Lower leg skin (tissue), 4 donors: ENCODE measurements around the gene MYT1. TPM values are rescaled to one million over a fixed set of nuclear protein-coding genes. Genes with fewer than 3 reads are reported as not detected.

Source experiments
- DNase-seq, 2 donors: peaks; one replicate each; pipeline ENCODE4 v3.0.0-alpha.2; 2019; ENCODE audit warnings: low spot score in 2 of 2
- H3K4me3 ChIP-seq: fragments of 200-600 bp; sonication (generic); 2 replicates; pipeline ENCODE4 v1.5.1; 2017; ENCODE audit warnings: mild to moderate bottlenecking, low read depth; ENCODE audit not compliant: poor library complexity, severe bottlenecking
- POLR2A ChIP-seq, 2 donors: fragments of 450-650 bp; IDR thresholded peaks; one replicate each; pipeline ENCODE4 v1.6.1; 2016 to 2017; ENCODE audit warnings: antibody characterized with exemption in 2 of 2, mild to moderate bottlenecking in 1 of 2, moderate library complexity in 1 of 2
- WGBS, 2 donors: methylation state at CpG; one replicate each; pipeline ENCODE4 v1.1.5; 2018; 5-methylcytosine and 5-hydroxymethylcytosine counted together
- intact Hi-C: fragments of 100-400 bp; cut with DNase I; formaldehyde crosslinking; loops from one replicate; pipeline ENCODE4 v1.15.0; 2023; ENCODE audit warnings: low total_unique reads
- total RNA-seq, 4 donors: library from RNA; depleted of rRNA; stranded (reverse); fragments of >200 nt; gene quantifications; one replicate each; pipeline ENCODE4 v1.1.0, GENCODE V29; 2016
- TF ChIP-seq, protein P1 (sequence below), 3 donors: fragments of 450-650 bp; IDR thresholded peaks; one replicate each; pipeline ENCODE4 v1.5.1; 2016; ENCODE audit warnings: antibody characterized with exemption in 3 of 3, mild to moderate bottlenecking in 3 of 3, moderate library complexity in 2 of 3

MYT1 gene
- total RNA-seq, 4 donors from 2014 or later: 0.26 TPM; not detected in 3

DNA sequence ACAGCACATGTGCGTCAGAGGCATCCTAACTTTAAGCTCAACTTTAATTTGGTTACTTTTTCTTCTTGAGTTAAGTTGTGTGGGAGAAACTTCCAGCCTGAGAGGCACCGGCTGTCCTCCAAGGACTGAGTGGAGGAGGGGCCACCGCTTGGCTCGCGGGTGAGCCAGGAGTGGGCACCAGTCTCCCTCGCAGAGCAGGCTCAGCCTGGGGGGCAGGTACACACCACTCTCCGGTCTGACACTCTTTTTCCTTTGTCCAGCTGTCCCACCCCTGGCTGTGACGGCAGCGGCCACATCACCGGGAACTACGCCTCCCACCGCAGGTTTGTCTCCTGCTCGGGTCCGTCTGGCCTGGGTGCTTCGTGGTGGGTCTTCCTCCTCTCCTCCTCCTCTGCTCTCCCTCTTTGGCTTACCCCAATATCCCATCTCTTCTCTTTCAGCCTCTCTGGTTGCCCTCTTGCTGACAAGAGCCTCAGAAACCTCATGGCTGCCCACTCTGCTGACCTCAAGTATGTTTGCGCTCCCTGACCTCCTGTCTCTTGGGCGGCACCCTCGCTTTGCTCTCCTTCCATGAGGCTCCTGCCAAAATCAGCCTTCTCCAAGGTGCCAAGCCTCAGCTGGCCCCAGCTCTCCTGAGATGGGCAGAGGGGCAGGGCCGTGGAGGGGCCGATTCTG lies 58.7 kb downstream of the MYT1 start:
- H3K4me3 ChIP-seq: no peak overlapping the region
- intact Hi-C loops: no loop called here
- TF ChIP-seq, protein P1, sequence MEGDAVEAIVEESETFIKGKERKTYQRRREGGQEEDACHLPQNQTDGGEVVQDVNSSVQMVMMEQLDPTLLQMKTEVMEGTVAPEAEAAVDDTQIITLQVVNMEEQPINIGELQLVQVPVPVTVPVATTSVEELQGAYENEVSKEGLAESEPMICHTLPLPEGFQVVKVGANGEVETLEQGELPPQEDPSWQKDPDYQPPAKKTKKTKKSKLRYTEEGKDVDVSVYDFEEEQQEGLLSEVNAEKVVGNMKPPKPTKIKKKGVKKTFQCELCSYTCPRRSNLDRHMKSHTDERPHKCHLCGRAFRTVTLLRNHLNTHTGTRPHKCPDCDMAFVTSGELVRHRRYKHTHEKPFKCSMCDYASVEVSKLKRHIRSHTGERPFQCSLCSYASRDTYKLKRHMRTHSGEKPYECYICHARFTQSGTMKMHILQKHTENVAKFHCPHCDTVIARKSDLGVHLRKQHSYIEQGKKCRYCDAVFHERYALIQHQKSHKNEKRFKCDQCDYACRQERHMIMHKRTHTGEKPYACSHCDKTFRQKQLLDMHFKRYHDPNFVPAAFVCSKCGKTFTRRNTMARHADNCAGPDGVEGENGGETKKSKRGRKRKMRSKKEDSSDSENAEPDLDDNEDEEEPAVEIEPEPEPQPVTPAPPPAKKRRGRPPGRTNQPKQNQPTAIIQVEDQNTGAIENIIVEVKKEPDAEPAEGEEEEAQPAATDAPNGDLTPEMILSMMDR (IDR thresholded peaks at IDR 0.05): no peak
- no peak for TF ChIP-seq POLR2A (IDR thresholded peaks at IDR 0.05)
- 79 to 82% methylated on average over 20 of the region's 20 CpGs for WGBS, 2 donors
- no peak for DNase-seq

DNA sequence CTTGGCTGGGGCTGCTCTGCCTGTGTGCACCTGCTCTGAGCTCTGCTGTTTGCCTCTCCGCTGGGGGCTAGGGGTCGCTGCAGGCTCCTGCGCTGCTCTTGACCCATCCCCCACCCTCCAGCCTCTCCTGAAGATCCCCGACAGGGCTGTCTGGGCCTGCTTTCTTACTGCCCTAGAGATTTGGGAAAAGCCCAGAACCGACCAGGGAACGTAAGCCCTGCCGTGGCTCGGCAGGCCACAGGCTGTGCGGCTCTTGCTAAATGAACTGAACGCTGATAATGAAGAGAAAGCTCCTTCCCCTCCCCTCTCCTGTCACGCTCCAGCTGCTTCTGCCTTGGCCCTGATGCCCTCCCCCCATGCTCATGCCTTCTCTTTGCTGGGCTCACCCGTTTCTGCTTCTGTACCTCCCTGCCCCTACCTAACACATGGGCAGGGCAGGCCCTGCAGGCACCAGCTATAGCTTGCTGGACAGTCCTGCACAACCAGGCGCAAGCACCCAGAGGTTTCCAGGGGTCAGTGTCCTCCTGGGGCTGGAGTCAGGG lies 59.3 kb downstream of the MYT1 start:
- no peak for DNase-seq
- no peak for TF ChIP-seq POLR2A (IDR thresholded peaks at IDR 0.05)
- TF ChIP-seq, protein P1 (IDR thresholded peaks at IDR 0.05): no peak
- intact Hi-C loops: no loop called here
- no peak overlapping the region for H3K4me3 ChIP-seq
- 41 to 67% methylated on average over 10 to 13 of the region's 13 CpGs for WGBS, 2 donors

DNA sequence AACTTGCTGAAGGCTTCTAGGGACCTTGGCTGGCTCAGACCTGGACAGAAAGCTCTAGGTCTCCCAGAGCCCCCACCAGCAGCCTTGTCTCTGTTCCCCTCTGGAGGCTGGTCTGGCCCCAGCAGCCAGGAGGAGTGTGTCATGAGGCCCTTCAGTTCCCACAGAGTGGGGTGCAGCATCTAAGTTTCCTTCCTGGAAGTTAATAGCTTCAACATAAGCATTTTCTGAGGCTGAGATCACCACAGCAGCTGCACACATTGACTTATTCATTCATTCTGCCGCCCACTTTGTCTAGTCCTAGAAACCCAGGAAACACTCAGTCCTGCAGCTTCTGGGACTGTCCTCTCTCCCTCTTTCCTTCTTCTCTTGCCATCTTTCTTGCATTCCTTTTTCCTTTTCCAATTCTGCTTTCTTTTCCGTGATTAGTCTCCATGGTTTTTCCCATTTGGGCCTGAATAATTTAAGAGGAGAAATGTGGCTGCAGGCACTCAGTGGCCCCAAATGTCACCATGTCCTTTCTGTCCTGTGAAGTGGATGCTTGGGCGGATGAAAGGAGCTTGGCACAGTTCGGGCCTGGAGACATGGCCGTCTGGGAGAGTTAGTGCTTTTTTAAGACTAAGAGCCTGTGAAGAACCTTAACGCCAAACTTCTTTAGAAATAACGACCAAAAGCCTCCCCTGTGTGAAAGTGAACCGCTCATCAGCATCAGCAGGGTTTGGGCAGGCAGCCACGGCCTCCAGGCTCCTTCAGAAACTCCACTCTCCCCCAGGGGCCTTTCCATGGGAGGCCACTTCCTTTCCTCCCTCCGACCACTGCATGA lies 60.3 kb downstream of the MYT1 start:
- DNase-seq: no peak
- no peak overlapping the region for H3K4me3 ChIP-seq
- intact Hi-C loops: no loop called here
- no peak for TF ChIP-seq POLR2A (IDR thresholded peaks at IDR 0.05)
- TF ChIP-seq, protein P1 (IDR thresholded peaks at IDR 0.05): no peak
- WGBS, 2 donors: 62 to 66% methylated on average over 10 of the region's 10 CpGs

DNA sequence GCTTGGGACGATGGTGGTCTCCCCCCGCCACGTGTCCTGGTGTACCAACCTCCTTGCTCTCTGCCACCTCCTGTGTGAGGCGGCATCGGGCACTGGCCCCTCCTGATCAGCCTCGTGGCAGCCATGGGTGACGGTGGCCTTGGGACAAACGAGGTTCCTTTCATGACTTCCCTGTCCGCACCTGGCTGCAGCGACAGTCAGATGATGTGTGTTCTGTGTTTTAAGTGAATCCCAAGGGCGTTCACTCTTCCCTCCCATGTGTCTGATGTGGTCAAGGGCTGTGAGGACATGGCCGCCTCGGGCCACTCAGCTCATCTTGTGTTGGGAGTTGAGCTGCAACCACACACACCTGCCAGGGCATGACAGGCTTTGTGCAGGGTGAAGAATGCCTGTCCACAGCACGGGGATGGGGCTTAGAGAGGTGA lies 60.9 kb downstream of the MYT1 start:
- H3K4me3 ChIP-seq: no peak overlapping the region
- intact Hi-C loops: no loop called here
- TF ChIP-seq POLR2A (IDR thresholded peaks at IDR 0.05): no peak
- TF ChIP-seq, protein P1 (IDR thresholded peaks at IDR 0.05): no peak
- no peak for DNase-seq
- WGBS, 2 donors: 82 to 87% methylated on average over 13 to 14 of the region's 14 CpGs

DNA sequence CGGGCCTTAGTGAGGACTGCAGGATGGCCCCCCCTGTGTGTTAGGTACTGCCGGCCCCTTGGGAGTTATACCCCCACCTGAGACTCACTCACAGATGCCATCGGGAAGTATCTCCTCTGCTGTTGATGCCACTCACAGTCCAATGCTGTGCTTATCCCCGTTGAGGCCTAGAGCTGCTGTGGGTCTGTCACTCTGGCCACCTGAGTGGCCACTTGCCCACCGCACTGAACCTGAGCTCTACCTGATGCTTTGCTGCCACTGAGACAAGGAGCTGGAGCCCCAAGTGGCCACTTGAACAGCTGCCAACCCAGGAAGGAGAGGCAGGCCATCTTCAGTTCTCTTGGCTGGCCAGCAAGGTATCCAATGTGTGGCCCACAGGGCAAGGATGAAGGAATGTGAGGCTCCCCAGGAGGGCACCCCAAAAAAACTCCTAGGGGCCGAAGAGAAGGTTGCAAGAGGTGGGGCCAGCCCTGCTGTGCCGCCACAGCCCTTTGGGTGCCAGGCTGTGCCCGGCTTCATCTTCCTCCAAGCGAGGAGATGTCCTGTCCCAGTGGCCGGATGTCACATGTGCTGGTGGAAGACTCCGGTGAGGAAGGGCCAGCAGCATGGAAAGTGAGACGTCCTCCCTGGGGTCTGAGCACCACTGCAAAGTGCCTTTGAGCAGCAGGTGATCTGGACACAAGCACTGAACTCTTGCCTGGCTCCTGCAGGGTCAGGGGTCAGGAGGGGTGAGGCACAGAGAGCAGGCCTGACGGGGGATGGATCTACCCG lies 61.8 kb downstream of the MYT1 start:
- no peak for DNase-seq
- 92 to 94% methylated on average over 13 to 14 of the region's 14 CpGs for WGBS, 2 donors
- intact Hi-C loops: no loop called here
- no peak for TF ChIP-seq POLR2A (IDR thresholded peaks at IDR 0.05)
- H3K4me3 ChIP-seq: no peak overlapping the region
